Smooth muscle cell (in vitro differentiated cells): ENCODE results near the gene NDUFB7. TPM values are rescaled to one million over a fixed set of nuclear protein-coding genes. Genes with fewer than 3 reads are reported as not detected.

Experiments used
- DNase-seq: peaks from one replicate; lab custom pipeline; 2025; ENCODE audit not compliant: unreplicated experiment; lab: John Stamatoyannopoulos, UW
- H2AFZ ChIP-seq: fragments of 200-600 bp; sonication (generic); 2 replicates; pipeline ENCODE4 v1.6.0; 2016; ENCODE audit warnings: antibody characterized with exemption, low read depth, mild to moderate bottlenecking
- H3F3A ChIP-seq: fragments of 200-600 bp; sonication (generic); 2 replicates; pipeline ENCODE4 v1.6.0; 2017; ENCODE audit warnings: antibody characterized with exemption, low read depth
- H3K27ac ChIP-seq: fragments of 200-600 bp; sonication (generic); 2 replicates; pipeline ENCODE4 v1.5.1; 2016; ENCODE audit warnings: low read depth, mild to moderate bottlenecking
- H3K27me3 ChIP-seq: fragments of 200-600 bp; sonication (generic); 2 replicates; pipeline ENCODE4 v1.6.1; 2016; ENCODE audit warnings: low read depth, mild to moderate bottlenecking
- H3K36me3 ChIP-seq: fragments of 200-600 bp; sonication (generic); 2 replicates; pipeline ENCODE4 v1.5.1; 2016; ENCODE audit warnings: low read depth
- H3K4me1 ChIP-seq: fragments of 200-600 bp; sonication (generic); 2 replicates; pipeline ENCODE4 v1.5.1; 2016; ENCODE audit warnings: low read depth
- H3K4me2 ChIP-seq: fragments of 200-600 bp; sonication (generic); 2 replicates; pipeline ENCODE4 v1.6.0; 2016; ENCODE audit warnings: mild to moderate bottlenecking
- H3K4me3 ChIP-seq: fragments of 200-600 bp; sonication (generic); 2 replicates; pipeline ENCODE4 v1.5.1; 2016; ENCODE audit warnings: mild to moderate bottlenecking
- H3K79me2 ChIP-seq: fragments of 200-600 bp; sonication (generic); 2 replicates; pipeline ENCODE4 v1.6.0; 2016; ENCODE audit warnings: low read depth, mild to moderate bottlenecking
- H3K9ac ChIP-seq: fragments of 200-600 bp; sonication (generic); 2 replicates; pipeline ENCODE4 v1.6.0; 2016; ENCODE audit warnings: low read depth
- H3K9me3 ChIP-seq: fragments of 200-600 bp; sonication (generic); replicated peaks from 2 replicates; pipeline ENCODE4 v1.5.1; 2016; ENCODE audit warnings: low read depth
- H4K20me1 ChIP-seq: fragments of 200-600 bp; sonication (generic); 2 replicates; pipeline ENCODE4 v1.6.0; 2016; ENCODE audit warnings: low read depth
- CTCF ChIP-seq: fragments of 200-600 bp; sonication (generic); IDR thresholded peaks from 2 replicates; pipeline ENCODE4 v1.5.1; 2017; ENCODE audit warnings: borderline replicate concordance, mild to moderate bottlenecking, antibody characterized with exemption; ENCODE audit not compliant: insufficient read depth, poor library complexity, severe bottlenecking
- WGBS: methylation state at CpG from one replicate; pipeline ENCODE4 v1.1.7; 2016; ENCODE audit warnings: low lambda C conversion rate; 5-methylcytosine and 5-hydroxymethylcytosine counted together
- polyA plus RNA-seq: library from polyadenylated mRNA; unstranded; fragments of >200 nt; fragmentation: Nextera tagmentation; extraction: Ambion mirVana; gene quantifications from 2 replicates; pipeline ENCODE4 v1.2.1, GENCODE V29; 2016
- total RNA-seq: library from RNA; depleted of rRNA; stranded (reverse); fragments of >200 nt; gene quantifications from 2 replicates; pipeline ENCODE4 v1.2.3, GENCODE V29; 2014

Gene NDUFB7
- total and polyA plus RNA-seq, 2 experiments from 2014 or later, result 316 to 361 TPM

- Histone ChIP-seq H3K4me3 (no peak overlapping the region), H3K4me1 (peaks cover 3% of the 10 kb centered on the region), H3K36me3 (no peaks in the 10 kb centered on the region), H3K27ac (no peak overlapping the region), H3F3A (no peaks in the 10 kb centered on the region), H2AFZ (no peak overlapping the region), H3K4me2 (peak overlapping the region; percentile 88), H3K9ac (no peak overlapping the region), H3K79me2 (peaks cover 20% of the 10 kb centered on the region), H4K20me1 (peaks cover 32% of the 10 kb centered on the region), H3K27me3 (no peaks in the 10 kb centered on the region), H3K9me3 (no peaks in the 10 kb centered on the region)
- no peak for TF ChIP-seq CTCF
- no peak for DNase-seq
- WGBS, result 77% methylated on average over 12 of the region's 12 CpGs
Measured at GRCh38 chr19:14555918-14556661, 15.8 kb downstream of the NDUFB7 start.

- Histone ChIP-seq H3K4me1 (no peaks in the 10 kb centered on the region), H3K9ac (no peak overlapping the region), H3K36me3 (no peaks in the 10 kb centered on the region), H3K4me2 (no peak overlapping the region), H3K27me3 (no peaks in the 10 kb centered on the region), H2AFZ (no peak overlapping the region), H3K27ac (no peak overlapping the region), H3K4me3 (no peak overlapping the region), H3K9me3 (no peaks in the 10 kb centered on the region), H4K20me1 (peaks cover 27% of the 10 kb centered on the region), H3F3A (no peaks in the 10 kb centered on the region), H3K79me2 (peaks cover 13% of the 10 kb centered on the region)
- WGBS, result 68% methylated on average over 6 of the region's 6 CpGs
- DNase-seq, result no peak
- no peak for TF ChIP-seq CTCF
Measured at GRCh38 chr19:14554382-14554812, 17.5 kb downstream of the NDUFB7 start.

- H3K4me3 ChIP-seq, result no peak overlapping the region
- H3F3A ChIP-seq, result no peaks in the 10 kb centered on the region
- H3K9me3 ChIP-seq, result no peaks in the 10 kb centered on the region
- peaks cover 11% of the 10 kb centered on the region for H3K79me2 ChIP-seq
- no peaks in the 10 kb centered on the region for H3K36me3 ChIP-seq
- H2AFZ ChIP-seq, result no peak overlapping the region
- H3K27ac ChIP-seq, result no peak overlapping the region
- H3K4me2 ChIP-seq, result no peak overlapping the region
- no peak overlapping the region for H3K9ac ChIP-seq
- no peak for TF ChIP-seq CTCF
- no peaks in the 10 kb centered on the region for H3K4me1 ChIP-seq
- peaks cover 27% of the 10 kb centered on the region for H4K20me1 ChIP-seq
- no peak for DNase-seq
- no peaks in the 10 kb centered on the region for H3K27me3 ChIP-seq
- 87% methylated on average over 9 of the region's 9 CpGs for WGBS
Measured at GRCh38 chr19:14553939-14554243, 18.0 kb downstream of the NDUFB7 start.
